SK-N-MC (cell line): Measurements from ENCODE around the gene KAZN.

Source experiments
- DNase-seq: peaks from one replicate; pipeline ENCODE4 v3.0.0-alpha.2; 2011; ENCODE audit warnings: low read depth, low spot score
- H3K27ac ChIP-seq: fragments of 200-600 bp; sonication (generic); 2 replicates; pipeline ENCODE4 v1.5.1; 2016; ENCODE audit warnings: mixed run types
- H3K36me3 ChIP-seq: fragments of 200-600 bp; sonication (generic); 2 replicates; pipeline ENCODE4 v1.6.1; 2017; ENCODE audit warnings: antibody characterized with exemption, low read length, mixed read lengths; ENCODE audit not compliant: insufficient read depth
- H3K4me3 ChIP-seq: fragments of 200-600 bp; sonication (generic); 2 replicates; pipeline ENCODE4 v1.5.1; 2016
- H3K9ac ChIP-seq: fragments of 200-600 bp; sonication (generic); 2 replicates; pipeline ENCODE4 v1.8.0; 2017; ENCODE audit warnings: mixed run types, mixed read lengths; ENCODE audit not compliant: insufficient read length
- H3K9me3 ChIP-seq: fragments of 200-600 bp; sonication (generic); 2 replicates; pipeline ENCODE4 v1.6.1; 2017; ENCODE audit warnings: low read depth, mild to moderate bottlenecking, antibody characterized with exemption, low read length, moderate library complexity, mixed read lengths
- EZH2 ChIP-seq: fragments of 200-600 bp; sonication (generic); IDR thresholded peaks from one replicate; pipeline ENCODE4 v1.6.1; 2017; ENCODE audit warnings: antibody characterized with exemption
- FOXP2 ChIP-seq: optimal IDR thresholded peaks from 2 replicates; pipeline ENCODE3; 2011; ENCODE audit warnings: mild to moderate bottlenecking, moderate library complexity; ENCODE audit not compliant: insufficient read depth; ENCODE audit errors: extremely low read length, control extremely low read depth
- POLR2AphosphoS5 ChIP-seq: IDR thresholded peaks from 2 replicates; pipeline ENCODE4 v1.6.1; 2012; ENCODE audit warnings: mild to moderate bottlenecking, low read depth, low read length, borderline replicate concordance

Gene KAZN

GRCh38 chr1:14896381-14897079 lies 298.0 kb downstream of the KAZN start:
- H3K9me3 ChIP-seq, result no peaks in the 10 kb centered on the region
- TF ChIP-seq FOXP2, result no peak
- TF ChIP-seq EZH2, result no peak
- no peak for TF ChIP-seq POLR2AphosphoS5
- DNase-seq, result no peak
- no peak overlapping the region for H3K27ac ChIP-seq
- no peak overlapping the region for H3K9ac ChIP-seq
- H3K4me3 ChIP-seq, result no peak overlapping the region
- H3K36me3 ChIP-seq, result no peaks in the 10 kb centered on the region

- no peak overlapping the region for H3K27ac ChIP-seq
- H3K4me3 ChIP-seq, result no peak overlapping the region
- H3K36me3 ChIP-seq, result no peaks in the 10 kb centered on the region
- TF ChIP-seq POLR2AphosphoS5, result no peak
- TF ChIP-seq EZH2, result no peak
- no peak overlapping the region for H3K9ac ChIP-seq
- DNase-seq, result no peak
- H3K9me3 ChIP-seq, result no peaks in the 10 kb centered on the region
These were observed 298.6 kb downstream of the KAZN start for GRCh38 chr1:14897080-14897449.

- Histone ChIP-seq H3K4me3 (no peak overlapping the region), H3K9me3 (no peaks in the 10 kb centered on the region), H3K27ac (no peak overlapping the region), H3K36me3 (no peaks in the 10 kb centered on the region), H3K9ac (no peak overlapping the region)
- TF ChIP-seq EZH2, result no peak
- TF ChIP-seq FOXP2, result no peak
- no peak for TF ChIP-seq POLR2AphosphoS5
- DNase-seq, result no peak
These were observed 299.1 kb downstream of the KAZN start for GRCh38 chr1:14897547-14897946.

GRCh38 chr1:14897997-14898645 lies 299.6 kb downstream of the KAZN start:
- Histone ChIP-seq H3K9ac (no peak overlapping the region), H3K4me3 (no peak overlapping the region), H3K36me3 (no peaks in the 10 kb centered on the region), H3K9me3 (no peaks in the 10 kb centered on the region), H3K27ac (no peak overlapping the region)
- no peak for DNase-seq
- TF ChIP-seq POLR2AphosphoS5, result no peak
- TF ChIP-seq FOXP2, result no peak
- TF ChIP-seq EZH2, result no peak

GRCh38 chr1:14899686-14900085 lies 301.2 kb downstream of the KAZN start:
- H3K9ac ChIP-seq, result no peak overlapping the region
- no peak for TF ChIP-seq POLR2AphosphoS5
- TF ChIP-seq EZH2, result no peak
- no peak for TF ChIP-seq FOXP2
- H3K4me3 ChIP-seq, result no peak overlapping the region
- no peaks in the 10 kb centered on the region for H3K9me3 ChIP-seq
- H3K27ac ChIP-seq, result no peak overlapping the region
- H3K36me3 ChIP-seq, result no peaks in the 10 kb centered on the region
- no peak for DNase-seq

GRCh38 chr1:14901371-14901954 lies 303.0 kb downstream of the KAZN start:
- H3K9ac ChIP-seq, result no peak overlapping the region
- no peaks in the 10 kb centered on the region for H3K36me3 ChIP-seq
- H3K9me3 ChIP-seq, result no peaks in the 10 kb centered on the region
- no peak for DNase-seq
- no peak for TF ChIP-seq FOXP2
- TF ChIP-seq EZH2, result no peak
- TF ChIP-seq POLR2AphosphoS5, result no peak
- no peak overlapping the region for H3K27ac ChIP-seq
- H3K4me3 ChIP-seq, result no peak overlapping the region

- TF ChIP-seq FOXP2 (no peak), EZH2 (no peak), POLR2AphosphoS5 (no peak)
- no peak overlapping the region for H3K4me3 ChIP-seq
- no peak for DNase-seq
These were observed 305.4 kb downstream of the KAZN start for GRCh38 chr1:14903922-14904321.

GRCh38 chr1:14906665-14907064 lies 308.2 kb downstream of the KAZN start:
- no peaks in the 10 kb centered on the region for H3K9me3 ChIP-seq
- H3K27ac ChIP-seq, result no peak overlapping the region
- no peak overlapping the region for H3K9ac ChIP-seq
- H3K36me3 ChIP-seq, result no peaks in the 10 kb centered on the region
- DNase-seq, result no peak
- TF ChIP-seq EZH2 (no peak), FOXP2 (no peak), POLR2AphosphoS5 (no peak)
- no peak overlapping the region for H3K4me3 ChIP-seq

More at GRCh38 chr1:14903922-14904321, 305.4 kb downstream of the KAZN start:
- H3K9me3 ChIP-seq, result no peaks in the 10 kb centered on the region
- H3K36me3 ChIP-seq, result no peaks in the 10 kb centered on the region
- no peak overlapping the region for H3K27ac ChIP-seq
- H3K9ac ChIP-seq, result no peak overlapping the region

GRCh38 chr1:14907416-14907815 lies 308.9 kb downstream of the KAZN start:
- Histone ChIP-seq H3K9me3 (no peaks in the 10 kb centered on the region), H3K36me3 (no peaks in the 10 kb centered on the region), H3K9ac (no peak overlapping the region), H3K27ac (no peak overlapping the region), H3K4me3 (no peak overlapping the region)
- DNase-seq, result no peak
- TF ChIP-seq POLR2AphosphoS5 (no peak), FOXP2 (no peak), EZH2 (no peak)
